NCI-H2107 treated with DMSO at 0.1 percent for 48 hours (cell line): ENCODE data around the gene ATXN1.
"Not testable (repeated sequence)": the region's sequence is repeated elsewhere in the genome, so short reads cannot be mapped to it uniquely, and the experiment has no call there.

Experiments
- DNase-seq: peaks from one replicate; lab custom pipeline; 2025; ENCODE audit not compliant: unreplicated experiment; lab: John Stamatoyannopoulos, UW

ATXN1 gene

DNA sequence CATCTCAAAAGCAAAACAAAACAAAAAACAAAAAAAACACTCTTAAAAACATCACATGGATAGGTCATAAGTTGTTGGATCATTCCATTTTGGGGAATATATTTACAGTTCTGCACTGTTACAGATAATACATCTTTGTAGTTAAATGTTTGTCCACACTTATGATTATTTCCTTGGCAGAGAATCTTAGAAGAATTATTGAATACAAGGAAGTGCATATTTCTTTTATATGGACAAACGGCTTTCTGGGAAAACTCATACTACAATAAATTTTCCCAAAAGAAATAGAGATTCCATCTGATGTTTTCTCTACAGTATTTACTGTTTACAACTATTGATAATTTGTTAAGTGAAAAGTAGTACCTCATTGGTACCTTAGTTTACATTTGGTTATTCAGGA lies 489.1 kb downstream of the ATXN1 start:
- no peak for DNase-seq

DNA sequence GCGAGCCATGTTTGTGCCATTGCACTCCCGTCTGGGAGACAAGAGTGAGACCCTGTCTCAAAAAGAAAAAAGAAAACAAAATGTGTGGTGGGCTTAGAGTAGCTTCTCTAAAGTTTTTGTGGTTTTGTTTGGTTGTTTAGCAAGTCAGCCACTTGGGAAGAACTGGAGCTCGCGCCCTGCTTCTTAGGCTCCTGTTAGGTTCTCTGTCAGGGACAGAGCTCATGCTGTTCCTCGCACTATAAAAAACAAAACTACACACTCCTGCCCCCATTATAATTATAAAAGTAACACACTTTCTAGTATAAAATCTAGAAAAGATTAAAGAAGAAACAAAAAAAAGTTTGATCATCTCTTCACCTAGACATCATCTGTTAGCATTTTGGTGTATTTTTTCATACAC lies 489.8 kb downstream of the ATXN1 start:
- no peak for DNase-seq

DNA sequence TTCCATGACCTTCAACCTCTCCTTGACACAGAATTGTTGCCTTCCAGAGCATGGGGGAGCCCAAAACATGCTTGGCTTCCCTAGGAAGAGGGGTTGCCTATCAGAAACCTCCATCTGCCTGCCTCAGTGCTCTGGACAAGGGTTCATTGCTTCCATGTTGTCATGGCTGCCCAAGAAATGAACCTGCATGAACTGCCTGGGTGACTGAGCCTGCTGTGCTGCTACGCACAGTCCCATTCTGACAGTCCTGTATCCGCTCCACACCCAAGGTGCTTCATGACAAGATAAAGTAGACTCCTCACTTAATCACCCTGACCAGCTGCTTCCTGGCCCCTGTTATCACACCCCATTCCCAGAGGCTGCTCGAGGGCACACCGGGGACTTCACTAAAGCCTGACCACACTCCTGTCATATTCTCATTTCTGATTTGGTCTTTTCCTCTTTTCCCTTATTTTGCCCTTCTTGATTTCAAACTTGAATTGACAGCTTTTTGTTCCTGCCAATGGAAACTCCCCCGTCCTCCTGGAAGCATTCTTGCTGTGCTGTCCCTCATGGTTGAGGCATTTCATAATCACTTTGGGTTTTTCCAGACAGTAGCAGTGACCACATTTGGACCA lies 491.0 kb downstream of the ATXN1 start:
- DNase-seq: no peak

DNA sequence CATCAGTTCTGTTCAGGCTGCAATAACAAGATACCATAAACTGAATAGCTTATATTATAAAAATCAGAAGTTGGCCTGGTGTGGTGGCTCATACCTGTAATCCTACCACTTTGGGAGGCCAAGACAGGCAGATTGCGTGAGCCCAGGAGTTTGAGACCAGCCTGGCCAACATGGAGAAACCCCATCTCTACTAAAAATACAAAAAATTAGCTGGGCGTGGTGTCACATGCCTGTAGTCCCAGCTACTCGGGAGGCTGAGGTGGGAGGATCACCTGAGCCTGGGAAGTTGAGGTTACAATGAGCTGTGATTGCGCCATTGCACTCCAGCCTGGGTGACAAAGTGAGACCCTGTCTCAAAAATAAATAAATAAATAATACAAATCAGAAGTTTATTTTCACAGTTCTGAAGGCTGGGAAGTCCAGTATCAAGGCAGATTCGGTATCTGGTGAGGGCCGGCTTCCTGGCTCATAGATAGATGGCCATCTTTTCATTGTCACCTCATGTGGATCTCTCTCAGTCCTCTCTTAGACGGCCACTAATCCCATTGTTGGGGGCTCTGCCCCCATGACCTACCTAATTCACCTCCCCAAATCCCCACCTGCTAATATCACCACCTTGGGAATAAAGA lies 491.7 kb downstream of the ATXN1 start:
- not testable (repeated sequence) for DNase-seq

DNA sequence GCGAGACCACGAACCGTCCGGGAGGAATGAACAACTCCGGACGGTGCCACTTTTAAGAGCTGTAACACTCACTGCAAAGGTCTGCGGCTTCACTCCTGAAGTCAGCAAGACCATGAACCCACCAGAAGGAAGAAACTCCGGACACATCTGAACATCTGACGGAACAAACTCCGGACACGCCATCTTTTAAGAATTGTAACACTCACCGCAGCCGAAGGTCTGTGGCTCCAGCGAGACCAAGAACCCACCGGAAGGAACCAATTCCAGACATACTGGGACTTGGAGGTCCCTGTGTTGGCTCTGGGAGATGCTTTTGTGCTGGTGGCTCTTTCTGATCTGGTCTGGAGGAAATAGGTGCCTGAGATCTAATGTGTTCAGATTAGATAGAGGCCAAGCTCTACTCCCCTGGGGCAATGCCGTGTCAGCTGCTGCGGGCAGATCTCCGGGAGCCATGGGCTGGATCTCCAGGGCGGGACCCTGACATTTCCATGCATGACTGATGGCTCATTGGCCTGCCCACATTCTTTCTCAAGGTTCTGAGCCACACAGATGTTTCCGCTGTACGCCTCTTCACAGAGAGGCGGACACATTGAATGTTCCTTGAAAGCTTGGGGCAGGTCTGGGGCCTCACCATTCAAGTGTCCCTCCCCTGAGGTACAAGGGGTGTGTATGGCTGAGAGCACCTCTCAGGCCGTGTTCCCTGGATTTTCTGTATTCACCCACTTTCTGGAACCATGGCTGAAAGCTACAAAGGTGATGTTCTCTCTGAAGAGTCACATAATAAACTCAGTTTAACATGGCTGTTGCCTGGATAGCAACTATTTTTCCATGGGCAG lies 493.6 kb downstream of the ATXN1 start:
- no peak for DNase-seq

DNA sequence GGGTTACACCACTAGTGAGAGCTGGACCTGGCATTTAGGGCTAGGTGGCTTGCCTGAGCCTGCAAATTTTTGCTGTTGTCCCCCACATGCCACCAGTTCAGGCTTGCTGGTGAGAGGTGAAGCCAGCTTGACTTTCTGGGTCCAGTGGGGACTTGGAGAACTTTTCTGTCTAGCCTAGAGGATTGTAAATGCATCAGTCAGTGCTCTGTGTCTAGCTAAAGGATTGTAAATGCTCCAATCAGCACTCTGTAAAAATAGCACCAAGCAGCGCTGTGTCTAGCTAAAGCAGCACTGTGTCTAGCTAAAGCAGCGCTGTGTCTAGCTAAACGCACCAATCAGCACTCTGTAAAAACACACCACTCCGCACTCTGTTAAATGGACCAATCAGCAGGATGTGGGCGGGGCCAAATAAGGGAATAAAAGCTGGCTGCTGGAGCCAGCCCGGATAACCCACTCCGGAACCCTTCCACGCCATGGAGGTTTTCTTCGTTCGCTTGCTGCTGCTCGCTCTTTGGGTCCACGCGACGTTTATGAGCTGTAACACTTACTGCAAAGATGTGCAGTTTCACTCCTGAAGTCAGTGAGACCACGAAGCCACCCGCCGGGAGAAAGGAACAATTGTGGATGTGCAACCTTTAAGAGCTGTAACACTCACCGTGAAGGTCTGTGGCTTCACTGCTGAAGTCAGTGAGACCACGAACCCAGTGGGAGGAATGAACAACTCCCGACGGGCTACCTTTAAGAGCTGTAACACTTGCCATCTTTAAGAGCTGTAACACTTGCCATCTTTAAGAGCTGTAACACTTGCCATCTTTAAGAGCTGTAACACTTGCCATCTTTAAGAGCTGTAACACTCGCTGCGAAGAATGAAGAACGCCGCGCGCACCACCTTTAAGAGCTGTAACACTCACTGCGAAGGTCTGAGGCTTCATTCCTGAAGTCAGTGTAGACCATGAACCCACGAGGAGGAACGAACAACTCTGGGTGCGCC lies 495.6 kb downstream of the ATXN1 start:
- DNase-seq: no peak

DNA sequence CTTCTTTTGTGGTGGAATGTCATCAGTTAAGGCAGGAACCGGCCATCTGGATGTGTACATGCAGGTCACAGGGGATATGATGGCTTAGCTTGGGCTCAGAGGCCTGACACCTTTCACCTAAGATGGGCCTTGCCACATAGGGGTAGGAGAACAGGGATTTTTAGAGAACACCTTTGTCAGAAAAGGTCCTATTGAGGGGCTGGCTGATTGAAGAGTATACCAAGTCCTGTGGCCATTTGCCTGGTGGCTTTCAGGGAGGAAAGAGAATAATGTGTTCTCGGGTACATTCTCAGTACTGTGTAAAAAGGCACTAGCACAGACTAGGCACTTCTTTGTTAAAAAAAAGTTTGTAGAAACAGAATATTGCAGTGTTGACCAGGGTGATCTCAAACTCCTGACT lies 496.5 kb downstream of the ATXN1 start:
- DNase-seq: no peak

DNA sequence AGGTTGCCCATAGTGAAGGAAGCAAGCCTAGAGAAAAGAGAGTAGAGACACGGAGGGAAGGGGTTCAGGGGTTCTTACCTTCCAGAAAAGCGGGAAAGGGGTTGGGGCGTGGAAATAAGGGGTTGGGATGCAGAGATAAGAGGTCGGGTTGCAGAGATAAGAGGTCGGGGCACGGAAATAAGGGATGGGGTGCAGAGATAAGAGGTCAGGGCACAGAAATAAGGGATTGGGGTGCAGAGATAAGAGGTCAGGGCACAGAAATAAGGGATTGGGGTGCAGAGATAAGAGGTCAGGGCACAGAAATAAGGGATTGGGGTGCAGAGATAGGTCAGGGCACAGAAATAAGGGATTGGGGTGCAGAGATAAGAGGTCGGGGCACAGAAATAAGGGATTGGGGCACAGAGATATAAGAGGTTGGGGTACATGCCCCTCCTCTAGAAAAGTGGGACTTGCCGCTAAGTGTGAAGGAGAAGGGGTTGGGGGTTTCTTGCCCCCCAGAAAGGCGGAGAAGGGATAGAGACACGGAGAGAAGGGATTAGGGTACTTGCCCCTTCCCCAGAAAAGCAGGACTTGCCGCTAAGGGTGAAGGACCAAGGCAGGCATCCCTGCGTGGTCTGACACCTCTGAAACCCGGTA lies 497.7 kb downstream of the ATXN1 start:
- not testable (repeated sequence) for DNase-seq

DNA sequence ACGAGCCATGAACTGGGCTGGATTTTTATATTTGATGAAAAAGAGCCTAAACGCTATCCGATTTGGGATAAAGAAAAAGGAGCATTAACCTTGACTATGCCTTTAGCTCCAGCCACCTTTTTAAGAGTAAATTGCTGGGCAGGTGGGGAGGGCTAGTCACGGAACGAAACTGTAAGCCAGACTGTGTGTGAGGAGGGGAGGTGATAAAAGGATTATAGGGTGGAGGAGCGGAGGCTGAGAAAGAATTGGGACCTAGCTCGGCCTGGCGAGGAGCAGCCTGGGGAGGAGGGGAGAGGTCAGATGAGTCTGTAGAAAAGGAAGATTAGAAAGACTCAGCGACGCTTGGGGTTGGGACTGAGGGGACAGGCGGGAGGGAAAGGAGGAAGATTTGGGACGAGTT lies 498.5 kb downstream of the ATXN1 start:
- DNase-seq: not testable (repeated sequence)

DNA sequence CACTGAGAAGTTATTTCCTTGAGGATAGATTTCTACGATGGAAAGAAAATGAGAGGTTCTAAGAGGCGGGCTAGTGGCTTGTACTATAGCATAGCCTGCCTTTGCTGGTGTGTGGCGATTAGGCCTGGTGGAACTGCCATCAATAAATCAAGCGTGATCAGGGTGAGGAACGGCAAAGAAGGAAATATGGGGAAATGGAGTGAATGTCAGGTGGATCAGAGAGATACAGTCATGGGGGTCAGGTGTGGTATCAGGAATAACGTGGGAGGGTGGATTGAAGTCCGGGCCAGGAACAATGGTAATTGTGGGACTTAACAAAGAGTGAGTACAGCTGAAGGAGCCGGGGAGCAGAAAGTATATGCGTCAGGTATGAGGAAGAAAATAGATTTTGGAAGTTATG lies 500.7 kb downstream of the ATXN1 start:
- not testable (repeated sequence) for DNase-seq

DNA sequence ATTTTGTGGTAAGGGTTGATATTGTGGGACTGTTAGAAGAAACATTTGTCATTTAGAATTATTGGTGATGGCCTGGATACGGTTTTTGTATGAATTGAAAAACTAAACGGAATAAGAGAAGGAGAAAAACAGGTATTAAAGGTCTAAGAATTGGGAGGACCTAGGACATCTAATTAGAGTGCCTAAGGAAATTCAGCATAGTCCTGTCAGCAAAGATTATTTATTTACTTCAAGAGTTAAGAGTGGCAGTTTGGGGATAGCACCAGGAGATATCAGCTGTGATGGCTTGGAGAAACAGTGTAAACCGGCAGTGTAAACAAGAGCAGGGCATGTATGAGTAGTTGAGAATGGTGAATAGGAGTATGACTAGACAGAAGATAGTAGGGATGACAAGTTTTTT lies 501.7 kb downstream of the ATXN1 start:
- DNase-seq: not testable (repeated sequence)

DNA sequence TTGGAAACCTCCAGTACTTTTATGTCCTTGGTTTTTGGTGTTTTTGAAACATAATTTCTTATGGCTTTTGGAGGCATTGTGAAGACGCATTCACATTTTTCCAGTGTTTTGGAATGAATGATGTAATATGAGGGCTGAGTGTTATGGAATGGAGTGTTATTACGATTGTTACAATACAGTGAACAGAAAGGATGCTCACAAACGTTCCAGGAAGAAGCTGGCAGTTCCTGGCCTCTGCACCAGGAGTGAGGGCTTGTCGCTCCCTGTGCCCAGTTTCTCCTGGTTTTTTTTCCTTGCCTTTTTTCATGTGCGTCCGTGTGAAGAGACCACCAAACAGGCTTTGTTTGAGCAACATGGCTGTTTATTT lies 502.6 kb downstream of the ATXN1 start:
- DNase-seq: no peak

DNA sequence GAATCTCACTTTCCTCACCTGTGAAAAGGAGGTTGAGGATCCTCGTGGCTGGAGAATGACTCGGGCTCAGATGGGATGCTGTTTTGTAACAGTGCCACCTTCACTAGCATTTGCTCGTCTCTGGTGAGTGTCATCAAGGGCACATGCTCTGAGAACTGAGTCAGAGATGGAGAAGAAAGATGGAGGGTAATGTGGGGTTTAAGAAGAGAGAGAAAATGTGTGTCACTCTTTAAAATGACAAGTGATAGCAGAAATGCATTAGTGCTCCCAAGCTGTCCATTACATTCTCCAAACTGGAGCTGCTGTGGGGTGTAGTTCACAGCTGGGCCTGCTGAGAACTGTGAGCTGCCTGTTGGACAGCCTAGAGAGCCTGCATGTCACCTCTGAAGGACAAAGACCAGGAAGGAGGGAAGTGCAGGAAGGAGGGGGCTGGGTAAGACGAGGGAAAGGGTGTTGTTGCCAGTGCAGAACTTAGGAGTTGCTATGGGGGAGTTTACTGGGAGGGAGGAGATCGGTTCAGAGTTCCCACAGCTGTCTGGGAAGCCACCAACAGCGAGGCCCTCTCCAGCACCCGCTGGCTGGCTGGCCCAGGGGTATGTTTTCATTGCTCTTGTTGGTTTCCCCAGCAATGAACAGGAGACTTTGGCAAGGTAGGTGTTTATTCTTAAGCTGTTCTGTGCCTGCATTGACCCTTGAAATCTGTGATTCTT lies 503.1 kb downstream of the ATXN1 start:
- DNase-seq: no peak

DNA sequence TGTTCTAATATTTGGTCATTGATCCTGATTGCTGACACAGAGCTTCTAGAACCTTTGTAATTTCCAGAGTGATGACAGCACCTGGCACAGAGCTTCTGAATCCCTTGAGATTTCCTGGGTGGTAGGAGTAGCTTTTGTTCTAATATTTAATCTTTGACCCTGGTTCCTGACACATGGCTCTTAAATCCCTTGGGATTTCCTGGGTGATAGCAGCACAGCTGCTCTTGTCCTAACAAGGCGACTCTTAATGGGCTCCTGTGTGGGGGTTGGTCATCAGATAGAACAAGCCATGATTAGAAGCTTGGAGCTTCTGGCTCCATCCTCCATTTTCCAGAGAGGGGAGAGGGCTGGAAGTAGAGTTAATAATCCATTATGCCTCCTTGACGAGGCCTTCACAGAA lies 504.5 kb downstream of the ATXN1 start:
- DNase-seq: no peak

DNA sequence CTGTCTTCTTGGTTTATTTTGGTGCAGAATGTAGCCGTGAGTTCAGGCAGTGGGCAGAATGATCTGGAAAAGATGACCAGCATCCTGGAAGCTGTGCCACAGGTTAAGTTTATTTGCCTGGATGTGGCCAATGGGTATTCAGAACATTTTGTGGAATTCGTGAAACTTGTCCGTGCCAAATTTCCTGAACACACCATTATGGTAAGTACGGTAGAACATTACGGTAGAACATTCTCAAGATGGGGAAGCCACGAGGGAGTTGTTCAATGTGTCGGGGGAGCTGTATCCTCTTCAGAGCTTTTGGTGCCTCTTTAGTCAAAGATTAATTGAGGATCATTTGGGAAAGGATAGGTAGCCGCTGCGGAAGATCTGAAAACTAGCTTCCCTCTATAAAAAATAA lies 506.7 kb downstream of the ATXN1 start:
- DNase-seq: no peak

DNA sequence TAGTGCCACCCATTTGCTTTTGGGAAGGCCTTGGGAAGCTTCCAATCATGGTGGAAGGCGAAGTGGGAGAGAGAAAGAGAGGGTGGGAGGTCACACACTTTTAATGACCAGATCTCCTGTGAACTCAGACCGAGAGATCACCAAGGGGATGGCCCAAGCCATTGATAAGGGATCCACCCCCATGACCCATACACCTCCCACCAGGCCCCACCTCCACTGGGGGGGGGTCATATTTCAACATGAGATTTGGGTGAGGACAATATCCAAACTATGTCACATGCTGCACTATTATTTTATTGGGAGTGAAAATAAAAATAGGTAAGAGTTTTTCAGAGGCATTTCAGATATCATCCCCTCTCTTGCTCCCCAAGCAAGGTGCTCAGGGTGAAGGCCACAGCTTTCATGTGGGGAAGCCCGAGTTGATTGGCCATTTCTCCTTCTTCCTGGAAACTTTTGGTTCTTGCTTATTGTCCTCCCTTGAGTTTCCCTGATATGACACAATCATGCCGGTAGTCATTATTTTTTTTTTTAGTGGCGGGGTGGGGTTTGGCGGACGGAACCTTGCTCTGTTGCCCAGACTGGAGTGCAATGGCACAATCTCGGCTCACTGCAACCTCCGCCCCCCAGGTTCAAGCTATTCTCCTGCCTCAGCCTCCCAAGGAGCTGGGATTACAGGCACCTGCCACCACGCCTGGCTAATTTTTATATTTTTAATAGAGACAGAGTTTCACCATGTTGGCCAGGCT lies 507.7 kb downstream of the ATXN1 start:
- no peak for DNase-seq

DNA sequence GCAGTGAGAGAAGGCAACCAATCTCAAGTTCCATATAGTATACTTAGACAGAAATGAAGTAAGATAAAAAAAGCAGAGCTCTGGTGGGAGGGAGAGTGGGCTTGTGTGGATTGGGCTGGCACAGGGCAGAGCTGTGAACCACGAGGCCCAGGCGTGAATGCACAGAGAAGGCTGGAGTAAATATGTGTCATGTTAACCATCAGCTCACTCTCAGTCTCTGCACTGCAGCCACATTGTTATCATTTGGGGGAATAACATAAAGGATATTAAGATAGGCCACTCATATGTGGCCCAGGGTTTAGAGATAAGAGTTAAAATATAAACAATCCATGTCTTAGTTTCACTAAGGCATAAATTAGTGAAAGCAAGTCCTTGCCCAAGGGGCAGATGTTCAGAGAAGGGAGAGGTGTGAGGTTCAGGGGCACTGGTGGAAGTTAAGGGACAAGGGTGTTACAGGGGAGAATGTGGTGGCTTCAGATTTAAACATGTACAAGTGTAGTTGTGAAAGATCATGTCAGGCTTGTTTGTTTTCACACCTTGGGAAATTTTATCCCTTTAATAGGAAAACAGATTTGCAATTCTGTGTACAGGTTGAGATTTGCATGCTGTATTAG lies 508.5 kb downstream of the ATXN1 start:
- DNase-seq: no peak

DNA sequence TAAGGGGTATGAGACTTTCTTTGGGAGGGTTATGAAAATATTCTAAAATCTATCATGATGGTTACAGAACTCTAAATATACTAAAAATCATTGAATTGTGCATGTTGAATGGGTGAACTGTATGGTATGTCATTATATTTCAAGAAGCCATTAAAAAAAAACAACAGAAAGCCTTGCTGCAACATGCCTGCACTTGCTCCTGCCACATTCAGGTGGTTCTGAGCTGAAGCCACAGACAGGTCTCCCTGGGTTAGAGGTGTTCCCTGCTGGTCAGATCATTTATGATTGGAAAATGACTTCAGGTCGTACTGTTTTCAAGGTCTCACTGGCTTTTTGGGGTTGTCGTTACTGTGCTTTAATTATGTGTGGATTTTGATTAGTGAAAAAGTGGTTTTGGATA lies 509.6 kb downstream of the ATXN1 start:
- no peak for DNase-seq

DNA sequence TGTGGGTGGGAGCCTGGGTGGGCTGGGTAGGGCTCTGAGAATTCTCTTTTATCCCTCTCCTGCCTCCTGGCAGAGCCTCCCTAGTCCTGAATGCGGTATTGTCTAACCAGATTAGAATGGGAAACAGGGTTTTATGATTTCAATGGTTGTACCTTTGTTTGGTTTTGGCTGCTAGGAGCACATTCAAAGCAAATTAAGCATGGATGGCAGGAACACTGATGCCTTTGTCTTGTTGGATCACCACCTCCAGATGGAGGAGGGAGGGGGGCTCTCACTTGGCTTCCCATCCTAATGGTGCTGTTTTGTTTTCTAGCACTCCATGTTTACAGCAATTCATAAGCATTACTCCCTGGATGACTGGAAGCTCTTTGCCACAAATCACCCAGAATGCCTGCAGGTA lies 511.3 kb downstream of the ATXN1 start:
- DNase-seq: peak; percentile 66
